ENCODE results near the gene NUDT16L1.

- TF ChIP-seq GATA2 (IDR thresholded peaks at IDR 0.05; ENCODE audit: low read depth, low read length) (no peak), GATA3 (IDR thresholded peaks at IDR 0.05; ENCODE audit: low read depth, low read length) (no peak)
These were observed 12.5 kb upstream of the NUDT16L1 start for GRCh38 chr16:4680673-4681470.
